NCI-H2196 (cell line): ENCODE data around the gene CRYBA1.
"Not testable (repeated sequence)": the region's sequence is repeated elsewhere in the genome, so short reads cannot be mapped to it uniquely, and the experiment has no call there.

Experiments used
- DNase-seq: peaks from one replicate; lab custom pipeline; 2025; ENCODE audit not compliant: unreplicated experiment; lab: John Stamatoyannopoulos, UW

The CRYBA1 gene

DNA sequence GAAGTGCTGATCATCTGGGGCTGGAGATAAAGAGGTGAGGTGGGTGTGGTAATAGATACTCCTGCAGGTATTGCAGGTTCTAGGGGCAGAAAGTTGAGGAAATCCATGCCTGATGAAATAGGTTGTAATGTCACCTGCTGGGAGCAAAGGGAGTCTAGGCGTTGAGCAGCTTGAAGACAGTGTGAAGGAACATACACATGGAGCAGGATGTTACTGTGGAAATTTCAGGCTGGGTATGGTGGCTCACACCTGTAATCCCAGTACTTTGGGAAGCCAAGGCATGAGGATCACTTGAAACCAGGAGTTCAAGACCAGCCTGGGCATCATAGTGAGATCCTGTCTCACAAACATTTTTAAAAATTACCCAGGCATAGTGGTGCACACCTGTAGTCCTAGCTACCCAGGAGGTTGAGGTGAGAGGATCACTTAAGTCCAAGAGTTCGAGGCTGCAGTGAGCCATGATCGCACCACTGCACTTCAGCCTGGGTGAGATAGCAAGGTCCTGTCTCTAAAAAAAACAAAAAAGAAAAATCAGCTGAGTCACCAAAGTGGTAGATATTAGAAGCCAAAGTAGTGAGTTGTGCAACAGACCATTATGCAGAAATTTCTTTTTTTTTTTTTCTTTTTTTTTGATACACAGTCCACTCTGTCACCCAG, 9.1 kb upstream of the CRYBA1 start:
- DNase-seq: no peak

DNA sequence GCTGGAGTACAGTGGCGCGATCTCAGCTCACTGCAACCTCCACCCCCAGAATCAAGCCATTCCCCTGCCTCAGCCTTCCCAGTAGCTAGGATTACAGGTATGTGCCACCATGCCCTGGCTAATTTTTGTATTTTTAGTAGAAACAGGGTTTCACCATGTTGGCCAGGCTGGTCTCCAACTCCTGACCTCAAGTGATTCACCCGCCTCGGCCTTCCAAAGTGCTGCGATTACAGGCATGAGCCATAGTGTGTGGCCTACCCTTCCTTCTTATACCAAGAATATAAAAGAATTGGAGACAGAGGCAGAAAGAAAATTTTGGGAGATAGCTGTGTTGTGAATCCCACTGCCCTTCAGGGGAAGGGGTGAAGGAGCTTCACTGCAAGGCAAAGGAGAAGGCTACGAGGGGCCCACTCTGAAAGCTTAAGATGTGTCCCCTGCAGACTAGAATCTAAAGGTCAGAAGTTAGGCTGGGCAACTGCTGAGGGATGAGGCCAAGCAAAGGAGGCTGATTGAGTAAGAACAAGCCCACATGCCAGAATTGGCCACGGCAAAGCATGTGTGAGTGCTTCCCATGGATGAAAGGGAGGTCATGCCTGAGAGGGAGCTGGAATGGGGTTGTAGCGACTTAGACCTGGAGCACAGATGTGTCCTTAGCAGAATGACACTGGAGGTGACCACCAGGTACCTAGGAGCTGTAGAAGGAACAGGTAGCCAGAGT, 8.4 kb upstream of the CRYBA1 start:
- no peak for DNase-seq

- DNase-seq: no peak
Observed at GRCh38 chr17:29240477-29240876, 6.2 kb upstream of the CRYBA1 start.

GRCh38 chr17:29240968-29241963, 5.4 kb upstream of the CRYBA1 start:
- no peak for DNase-seq

GRCh38 chr17:29242051-29242450, 4.6 kb upstream of the CRYBA1 start:
- DNase-seq: no peak

GRCh38 chr17:29242790-29243189, 3.9 kb upstream of the CRYBA1 start:
- no peak for DNase-seq

DNA sequence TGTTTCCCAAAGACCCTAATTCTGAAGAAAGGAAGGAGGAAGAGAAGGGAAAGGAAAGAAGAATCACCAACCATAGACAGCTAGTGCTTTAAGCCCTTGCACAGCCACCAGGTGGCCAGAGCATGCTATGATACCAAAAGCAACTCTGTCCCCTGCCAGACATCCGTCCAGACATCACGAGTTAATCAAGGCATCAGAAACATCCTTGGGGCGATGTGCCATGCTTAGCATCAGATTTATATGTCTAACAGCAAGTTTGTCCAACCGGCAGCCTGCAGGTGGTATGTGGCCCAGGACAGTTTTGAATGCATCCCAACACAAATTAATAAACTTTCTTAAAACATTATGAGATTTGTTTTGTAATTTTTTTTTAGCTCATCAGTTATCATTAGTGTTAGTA, 2.9 kb upstream of the CRYBA1 start:
- no peak for DNase-seq

DNA sequence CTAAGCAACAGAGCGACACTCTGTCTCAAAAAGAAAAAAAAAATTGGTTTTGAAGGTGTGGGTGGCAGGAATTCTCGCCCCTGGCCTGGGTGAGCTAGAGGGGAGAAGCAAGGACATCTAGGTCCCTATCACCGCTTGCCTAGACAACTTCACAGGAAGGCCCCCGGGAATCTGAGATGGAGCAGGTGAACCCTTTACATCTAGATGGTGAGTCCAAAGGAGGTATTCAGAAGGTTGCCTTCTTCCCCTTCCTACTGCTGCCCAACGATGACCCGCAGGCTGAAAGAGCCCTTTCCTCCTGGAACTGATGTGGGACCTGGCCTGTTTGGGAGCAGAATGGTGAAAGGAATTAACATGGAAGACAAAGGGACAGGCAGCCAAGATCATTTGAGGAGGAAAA, 1.3 kb upstream of the CRYBA1 start:
- DNase-seq: no peak

DNA sequence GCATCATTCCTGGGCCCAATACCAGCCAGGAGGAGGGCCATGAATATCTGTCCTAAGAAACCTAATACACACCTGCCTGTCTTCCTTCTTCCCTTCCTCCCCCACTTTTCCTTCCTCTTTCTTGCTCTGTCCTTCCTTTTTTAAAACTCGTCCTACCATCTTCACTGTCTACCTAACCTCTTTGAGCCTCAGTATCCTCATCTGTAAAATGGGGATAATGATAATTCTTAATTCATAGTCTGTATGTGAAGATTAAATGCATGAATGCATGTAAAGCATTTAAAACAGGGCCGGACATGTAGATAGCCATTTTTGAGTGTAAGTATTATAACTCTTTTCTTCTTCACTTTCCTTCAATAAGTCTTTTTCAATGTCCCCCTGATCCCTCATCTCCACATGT, 560 bp downstream of the CRYBA1 start:
- DNase-seq: no peak

GRCh38 chr17:29248845-29249244, 2.2 kb downstream of the CRYBA1 start:
- no peak for DNase-seq

- no peak for DNase-seq
Observed at GRCh38 chr17:29250666-29251065, 4.0 kb downstream of the CRYBA1 start.

GRCh38 chr17:29251184-29251583, 4.5 kb downstream of the CRYBA1 start:
- DNase-seq: no peak

DNA sequence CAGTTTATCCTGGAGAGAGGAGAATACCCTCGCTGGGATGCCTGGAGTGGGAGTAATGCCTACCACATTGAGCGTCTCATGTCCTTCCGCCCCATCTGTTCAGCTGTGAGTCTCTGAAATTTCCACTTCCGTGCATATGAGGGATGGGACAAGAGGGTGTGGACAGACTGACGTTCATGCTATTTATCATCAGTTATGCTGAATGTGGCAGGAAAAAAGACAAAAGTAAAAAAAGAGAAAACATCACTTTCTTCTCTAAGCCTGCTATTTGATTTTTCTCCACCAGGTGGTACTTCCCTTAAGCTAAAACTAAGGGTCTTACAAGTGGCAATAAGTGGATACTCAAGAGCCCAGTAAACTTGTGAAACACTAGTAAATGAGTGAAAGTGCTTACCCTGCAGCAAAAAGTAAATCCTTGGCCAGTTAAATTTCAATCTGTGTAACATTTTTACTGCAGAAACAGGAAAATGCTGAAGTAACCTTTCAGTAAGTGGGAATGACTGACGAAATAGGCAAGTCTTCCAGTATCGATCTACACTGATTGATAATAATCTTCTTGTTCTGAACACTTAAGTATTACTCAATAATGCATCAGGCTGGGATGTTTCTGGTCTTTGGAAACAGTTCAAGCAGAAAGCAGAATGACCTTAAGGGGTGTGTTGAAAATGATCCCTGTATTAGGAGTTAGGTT, 5.6 kb downstream of the CRYBA1 start:
- DNase-seq: no peak

- DNase-seq: no peak
Observed at GRCh38 chr17:29253037-29253436, 6.4 kb downstream of the CRYBA1 start.

GRCh38 chr17:29255926-29256522, 9.4 kb downstream of the CRYBA1 start:
- no peak for DNase-seq

- DNase-seq: no peak
Observed at GRCh38 chr17:29256735-29257466, 10.2 kb downstream of the CRYBA1 start.

DNA sequence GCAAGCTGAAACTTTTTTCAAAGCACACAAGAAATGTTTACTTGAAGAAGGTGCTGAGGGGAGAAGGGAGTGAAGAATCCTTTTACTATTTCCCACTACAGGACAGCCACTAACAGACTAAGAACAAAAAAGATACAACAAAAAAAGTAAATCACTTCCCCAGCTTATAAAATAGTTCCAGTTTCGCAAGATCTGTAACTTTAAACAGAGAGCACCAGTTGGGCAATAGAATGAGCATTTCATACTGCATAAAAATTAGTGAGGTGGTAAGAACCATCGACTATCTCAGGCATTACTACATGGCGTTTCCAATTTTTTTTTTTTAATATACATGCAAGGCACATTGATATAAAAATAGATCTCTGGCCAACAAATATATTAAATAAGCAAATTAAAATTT, 11.1 kb downstream of the CRYBA1 start:
- no peak for DNase-seq

- DNase-seq: no peak
Observed at GRCh38 chr17:29263916-29264315, 17.3 kb downstream of the CRYBA1 start.

DNA sequence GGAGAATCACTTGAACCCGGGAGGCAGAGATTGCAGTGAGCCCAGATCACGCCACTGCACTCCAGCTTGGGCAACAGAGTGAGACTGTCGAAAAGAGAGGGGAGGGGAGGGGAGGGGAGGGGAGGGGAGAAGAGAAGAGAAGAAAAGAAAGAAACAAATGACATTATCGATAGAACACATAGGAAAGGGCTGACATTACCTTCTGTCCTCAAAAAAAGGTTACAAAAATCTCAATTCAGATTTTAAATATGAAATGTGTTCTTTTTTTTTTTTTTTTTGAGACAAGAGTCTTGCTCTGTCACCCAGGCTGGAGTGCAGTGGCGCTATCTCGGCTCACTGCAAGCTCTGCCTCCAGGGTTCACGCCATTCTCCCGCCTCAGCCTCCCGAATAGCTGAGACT, 25.3 kb downstream of the CRYBA1 start:
- DNase-seq: not testable (repeated sequence)

DNA sequence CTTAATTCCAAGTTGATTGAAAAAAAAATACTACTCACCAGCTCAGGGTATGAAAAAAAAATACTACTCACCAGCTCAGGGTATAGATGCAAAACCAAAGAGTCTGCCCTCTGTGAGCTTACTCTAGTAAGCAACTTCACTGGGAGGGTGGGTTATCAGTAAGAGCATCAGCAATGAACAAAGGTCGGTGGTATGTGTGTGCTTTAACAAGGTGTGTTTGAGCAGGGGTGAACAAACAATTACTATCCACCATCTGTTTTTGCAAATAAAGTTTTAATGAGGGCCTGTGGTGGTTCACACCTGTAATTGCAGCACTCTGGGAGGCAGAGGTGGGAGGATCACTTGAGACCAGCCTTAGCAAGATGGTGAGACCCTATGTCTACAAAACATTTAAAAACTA, 27.3 kb downstream of the CRYBA1 start:
- no peak for DNase-seq
